H9 (cell line): Measurements from ENCODE around the gene ZNF766. TPM values are rescaled to one million over a fixed set of nuclear protein-coding genes. Genes with fewer than 3 reads are reported as not detected.

Source experiments
- DNase-seq: peaks from one replicate; pipeline ENCODE4 v3.0.0-alpha.2; 2017
- H2AFZ ChIP-seq: one replicate; pipeline ENCODE4 v1.6.1; 2013; ENCODE audit warnings: mild to moderate bottlenecking, low read length, control low read depth, moderate library complexity
- H2AK5ac ChIP-seq: 2 replicates; pipeline ENCODE4 v1.6.1; 2013; ENCODE audit warnings: low read length, control low read depth, mixed read lengths; ENCODE audit not compliant: insufficient read length
- H2BK120ac ChIP-seq: one replicate; pipeline ENCODE4 v1.6.1; 2013; ENCODE audit warnings: low read depth, mild to moderate bottlenecking, low read length, control low read depth, inconsistent platforms; ENCODE audit not compliant: poor library complexity, severe bottlenecking
- H2BK12ac ChIP-seq: 2 replicates; pipeline ENCODE4 v1.6.1; 2013; ENCODE audit warnings: low read length, control low read depth, mixed read lengths, low read depth; ENCODE audit not compliant: insufficient read length
- H2BK15ac ChIP-seq: 2 replicates; pipeline ENCODE4 v1.6.1; 2013; ENCODE audit warnings: low read depth, low read length, control low read depth
- H2BK20ac ChIP-seq: one replicate; pipeline ENCODE4 v1.6.1; 2013; ENCODE audit warnings: low read depth, mild to moderate bottlenecking, low read length, control low read depth, inconsistent platforms; ENCODE audit not compliant: poor library complexity, severe bottlenecking
- H2BK5ac ChIP-seq: 2 replicates; pipeline ENCODE4 v1.6.1; 2013; ENCODE audit warnings: low read length, control low read depth, mixed read lengths; ENCODE audit not compliant: insufficient read length
- H3K14ac ChIP-seq: 2 replicates; pipeline ENCODE4 v1.6.1; 2013; ENCODE audit warnings: low read length, control low read depth; ENCODE audit not compliant: insufficient read depth
- H3K18ac ChIP-seq: 2 replicates; pipeline ENCODE4 v1.6.1; 2013; ENCODE audit warnings: low read depth, mild to moderate bottlenecking, mixed read lengths, low read length, control low read depth; ENCODE audit not compliant: insufficient read length
- H3K23ac ChIP-seq: 2 replicates; pipeline ENCODE4 v1.6.1; 2013; ENCODE audit warnings: low read length, control low read depth, mixed read lengths, low read depth; ENCODE audit not compliant: insufficient read length
- H3K23me2 ChIP-seq: 2 replicates; pipeline ENCODE4 v1.6.1; 2013; ENCODE audit warnings: low read depth, mild to moderate bottlenecking, mixed read lengths, low read length, control low read depth; ENCODE audit not compliant: insufficient read length, poor library complexity, severe bottlenecking
- H3K27ac ChIP-seq: 2 replicates; pipeline ENCODE4 v1.5.1; 2013; ENCODE audit warnings: low read length, control low read depth, mixed read lengths, low read depth; ENCODE audit not compliant: insufficient read length
- H3K27me3 ChIP-seq: 2 replicates; pipeline ENCODE4 v1.6.1; 2013; ENCODE audit warnings: low read length, control low read depth, inconsistent platforms; ENCODE audit not compliant: insufficient read depth
- H3K4ac ChIP-seq: 2 replicates; pipeline ENCODE4 v1.6.1; 2013; ENCODE audit warnings: low read depth, mild to moderate bottlenecking, control low read depth, inconsistent platforms, low read length, moderate library complexity
- H3K4me1 ChIP-seq: 2 replicates; pipeline ENCODE4 v1.6.1; 2013; ENCODE audit warnings: low read length, control low read depth, inconsistent platforms; ENCODE audit not compliant: insufficient read depth
- H3K4me2 ChIP-seq: 2 replicates; pipeline ENCODE4 v1.6.1; 2013; ENCODE audit warnings: low read length, control low read depth, mixed read lengths; ENCODE audit not compliant: insufficient read length, insufficient read depth
- H3K56ac ChIP-seq: 2 replicates; pipeline ENCODE4 v1.6.1; 2013; ENCODE audit warnings: low read depth, mild to moderate bottlenecking, mixed read lengths, low read length, control low read depth; ENCODE audit not compliant: insufficient read length
- H3K79me1 ChIP-seq: 2 replicates; pipeline ENCODE4 v1.6.1; 2013; ENCODE audit warnings: low read depth, mild to moderate bottlenecking, moderate library complexity, low read length, control low read depth, inconsistent platforms; ENCODE audit not compliant: insufficient read depth, poor library complexity, severe bottlenecking
- H3K79me2 ChIP-seq: 2 replicates; pipeline ENCODE4 v1.6.1; 2013; ENCODE audit warnings: low read length, control low read depth, inconsistent platforms; ENCODE audit not compliant: insufficient read depth
- H3K9ac ChIP-seq: 2 replicates; pipeline ENCODE4 v1.6.1; 2013; ENCODE audit warnings: low read length, control low read depth, mixed read lengths; ENCODE audit not compliant: insufficient read length; ENCODE audit errors: extremely low read depth
- H3K9me3 ChIP-seq: one replicate; pipeline ENCODE4 v1.6.1; 2013; ENCODE audit warnings: low read depth, low read length, inconsistent platforms; ENCODE audit not compliant: control insufficient read depth
- H3T11ph ChIP-seq: one replicate; pipeline ENCODE4 v1.6.1; 2013; ENCODE audit warnings: mild to moderate bottlenecking, low read length, control low read depth, inconsistent platforms
- H4K20me1 ChIP-seq: one replicate; pipeline ENCODE4 v1.6.1; 2013; ENCODE audit not compliant: control insufficient read depth, insufficient read length, insufficient read depth
- H4K5ac ChIP-seq: 2 replicates; pipeline ENCODE4 v1.6.1; 2013; ENCODE audit warnings: low read depth, mild to moderate bottlenecking, mixed read lengths, low read length, control low read depth; ENCODE audit not compliant: insufficient read length
- H4K8ac ChIP-seq: replicated peaks from 2 replicates; pipeline ENCODE4 v1.6.1; 2013; ENCODE audit warnings: low read length, control low read depth, mixed read lengths, low read depth; ENCODE audit not compliant: insufficient read length
- H4K91ac ChIP-seq: 2 replicates; pipeline ENCODE4 v1.6.1; 2013; ENCODE audit warnings: low read depth, mild to moderate bottlenecking, moderate library complexity, mixed read lengths, low read length, control low read depth; ENCODE audit not compliant: insufficient read length
- H3K27ac Mint-ChIP-seq, 3 experiments: 2 replicates in 2 of 3; 3 replicates in 1 of 3; pipeline ENCODE4 v1.8.0; 2020 to 2021; ENCODE audit warnings: mixed read lengths in 3 of 3, mild to moderate bottlenecking in 1 of 3, moderate library complexity in 1 of 3
- H3K27me3 Mint-ChIP-seq: 2 replicates; pipeline ENCODE4 v1.8.0; 2021; ENCODE audit warnings: low read depth, mild to moderate bottlenecking, moderate library complexity, mixed read lengths
- H3K36me3 Mint-ChIP-seq, 3 experiments: 2 replicates in 2 of 3; 3 replicates in 1 of 3; pipeline ENCODE4 v1.8.0; 2020 to 2021; ENCODE audit warnings: low read depth in 3 of 3, mixed read lengths in 3 of 3; ENCODE audit not compliant: insufficient read depth in 1 of 3
- H3K4me1 Mint-ChIP-seq, 2 experiments: 2 replicates each; pipeline ENCODE4 v1.8.0; 2020; ENCODE audit warnings: mixed read lengths in 2 of 2
- H3K4me3 Mint-ChIP-seq, 2 experiments: 2 replicates in 1 of 2; 3 replicates in 1 of 2; pipeline ENCODE4 v1.8.0; 2020 to 2021; ENCODE audit warnings: mild to moderate bottlenecking in 2 of 2, mixed read lengths in 2 of 2, moderate library complexity in 1 of 2
- H3K9me3 Mint-ChIP-seq, 2 experiments: 2 replicates in 1 of 2; 3 replicates in 1 of 2; pipeline ENCODE4 v1.8.0; 2020; ENCODE audit warnings: mild to moderate bottlenecking in 2 of 2, mixed read lengths in 2 of 2, moderate library complexity in 1 of 2
- WGBS: extraction: QIAGEN DNeasy Blood & Tissue Kit; methylation state at CpG from one replicate; pipeline ENCODE4 v1.1.7; 2013; ENCODE audit warnings: missing lambda C conversion rate, low lambda C conversion rate, mixed read lengths; ENCODE audit not compliant: insufficient read length; ENCODE audit errors: extremely low coverage; 5-methylcytosine and 5-hydroxymethylcytosine counted together
- microRNA-seq: library from miRNA; unstranded; fragments of <30 nt; microRNA quantifications from one replicate; pipeline ENCODE4, GENCODE V29; 2020; ENCODE audit warnings: borderline microRNAs expressed
- total RNA-seq: library from RNA; stranded (reverse); gene quantifications from 2 replicates; pipeline ENCODE4 v1.2.1, GENCODE V29; 2021
- TF ChIP-seq, protein P1 (sequence below): fragments of 200-600 bp; sonication (generic); conservative IDR thresholded peaks from 3 replicates; pipeline ENCODE4 v1.8.0; 2021; ENCODE audit warnings: antibody characterized with exemption, mild to moderate bottlenecking

Gene ZNF766
- total RNA-seq, 1 experiment from 2014 or later: 33.6 TPM

DNA sequence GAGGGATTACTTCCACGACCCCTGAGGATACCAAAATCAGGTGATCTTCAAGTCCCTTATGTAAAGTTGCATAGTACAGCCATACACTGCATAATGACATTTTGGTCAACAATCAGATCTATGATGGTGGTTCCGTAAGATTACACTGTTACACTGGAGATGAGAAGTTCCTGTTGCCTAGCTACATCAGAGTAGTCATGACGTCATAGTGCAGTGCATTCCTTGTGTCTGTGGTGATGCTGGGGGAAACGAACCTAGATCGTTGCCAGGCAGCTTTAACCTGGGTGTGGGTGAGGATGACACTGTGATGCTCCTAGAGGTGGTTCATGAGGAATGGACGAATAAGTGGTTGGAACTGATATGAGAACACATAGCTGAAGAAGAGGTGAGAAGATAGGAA, 75.8 kb downstream of the ZNF766 start:
- H2BK120ac ChIP-seq: no peak overlapping the region
- H3K14ac ChIP-seq: no peak overlapping the region
- no peaks in the 10 kb centered on the region for H4K20me1 ChIP-seq
- H2BK15ac ChIP-seq: no peak overlapping the region
- H3K4me1 Mint-ChIP-seq: peaks cover 0 to 2% of the 10 kb centered on the region in 2 experiments; a peak in 2 of 4 replicates
- no peak overlapping the region for H4K5ac ChIP-seq
- TF ChIP-seq, protein P1, sequence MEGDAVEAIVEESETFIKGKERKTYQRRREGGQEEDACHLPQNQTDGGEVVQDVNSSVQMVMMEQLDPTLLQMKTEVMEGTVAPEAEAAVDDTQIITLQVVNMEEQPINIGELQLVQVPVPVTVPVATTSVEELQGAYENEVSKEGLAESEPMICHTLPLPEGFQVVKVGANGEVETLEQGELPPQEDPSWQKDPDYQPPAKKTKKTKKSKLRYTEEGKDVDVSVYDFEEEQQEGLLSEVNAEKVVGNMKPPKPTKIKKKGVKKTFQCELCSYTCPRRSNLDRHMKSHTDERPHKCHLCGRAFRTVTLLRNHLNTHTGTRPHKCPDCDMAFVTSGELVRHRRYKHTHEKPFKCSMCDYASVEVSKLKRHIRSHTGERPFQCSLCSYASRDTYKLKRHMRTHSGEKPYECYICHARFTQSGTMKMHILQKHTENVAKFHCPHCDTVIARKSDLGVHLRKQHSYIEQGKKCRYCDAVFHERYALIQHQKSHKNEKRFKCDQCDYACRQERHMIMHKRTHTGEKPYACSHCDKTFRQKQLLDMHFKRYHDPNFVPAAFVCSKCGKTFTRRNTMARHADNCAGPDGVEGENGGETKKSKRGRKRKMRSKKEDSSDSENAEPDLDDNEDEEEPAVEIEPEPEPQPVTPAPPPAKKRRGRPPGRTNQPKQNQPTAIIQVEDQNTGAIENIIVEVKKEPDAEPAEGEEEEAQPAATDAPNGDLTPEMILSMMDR: no peak
- H3K56ac ChIP-seq: no peak overlapping the region
- H3K79me2 ChIP-seq: no peaks in the 10 kb centered on the region
- H3K9me3 Mint-ChIP-seq: peaks cover 3 to 27% of the 10 kb centered on the region in 2 experiments
- H3K4ac ChIP-seq: no peak overlapping the region
- H3K4me2 ChIP-seq: no peak overlapping the region
- no peak overlapping the region for H4K91ac ChIP-seq
- no peak for DNase-seq
- no CpG with 5 or more reads among the region's 6 CpGs for WGBS
- H2AK5ac ChIP-seq: no peak overlapping the region
- H3K27me3 ChIP-seq: no peaks in the 10 kb centered on the region
- H4K8ac ChIP-seq: no peak overlapping the region
- no peak overlapping the region for H2BK5ac ChIP-seq
- no peak overlapping the region for H3T11ph ChIP-seq
- no peak overlapping the region for H3K27ac Mint-ChIP-seq
- H3K4me3 Mint-ChIP-seq: peak overlapping the region in 1 of 2 experiments; percentile 6; a peak in 1 of 5 replicates
- no peaks in the 10 kb centered on the region; the same call in 1 of the 2 replicates for H3K27me3 Mint-ChIP-seq
- H3K23me2 ChIP-seq: no peaks in the 10 kb centered on the region
- H3K79me1 ChIP-seq: no peaks in the 10 kb centered on the region
- no peak overlapping the region for H3K27ac ChIP-seq
- H2BK20ac ChIP-seq: no peak overlapping the region
- no peaks in the 10 kb centered on the region for H3K4me1 ChIP-seq
- H2BK12ac ChIP-seq: no peak overlapping the region
- H3K9me3 ChIP-seq: no peaks in the 10 kb centered on the region
- H3K36me3 Mint-ChIP-seq: peaks cover 25 to 36% (median 33%) of the 10 kb centered on the region in 3 experiments
- H3K9ac ChIP-seq: no peak overlapping the region
- no peak overlapping the region for H3K23ac ChIP-seq
- H2AFZ ChIP-seq: no peak overlapping the region
- H3K18ac ChIP-seq: no peak overlapping the region

Small RNA genes lying within 50 kb of the gene (microRNA-seq; reads per million reads assigned to microRNA genes)
- gene MIR643 (1.5 reads per million, percentile 13 among the genes with 10 or more reads in this experiment), gene MIR6801 (not detected)

Other genes with a start within 250 kb of the ZNF766 start
- gene ZNF614, start 241.2 kb upstream of the ZNF766 start, total RNA-seq: 23.1 and 25.0 TPM in 2 replicates
- gene ZNF432, start 220.7 kb upstream of the ZNF766 start, total RNA-seq: 13.2 and 13.6 TPM in 2 replicates
- gene ZNF841, start 173.8 kb upstream of the ZNF766 start, total RNA-seq: 21.5 and 23.3 TPM in 2 replicates
- 31.3 and 32.0 TPM in 2 replicates for gene ZNF616, start 129.6 kb upstream of the ZNF766 start, total RNA-seq
- gene ZNF836, start 98.0 kb upstream of the ZNF766 start, total RNA-seq: 17.4 and 18.3 TPM in 2 replicates
- 423 and 432 TPM in 2 replicates for gene PPP2R1A, start 79.5 kb upstream of the ZNF766 start, total RNA-seq
- gene ZNF480, start 27.6 kb downstream of the ZNF766 start, total RNA-seq: 39.2 and 42.5 TPM in 2 replicates
- gene ZNF610, start 66.7 kb downstream of the ZNF766 start, total RNA-seq: 5.9 and 6.4 TPM in 2 replicates
- 1.9 and 2.3 TPM in 2 replicates for gene ZNF880, start 100.3 kb downstream of the ZNF766 start, total RNA-seq
- 0.81 TPM in 2 replicates for gene ZNF528, start 128.3 kb downstream of the ZNF766 start, total RNA-seq
- gene ZNF534, start 159.6 kb downstream of the ZNF766 start, total RNA-seq: not detected in 2 replicates
- 5.1 and 5.3 TPM in 2 replicates for gene ZNF578, start 184.0 kb downstream of the ZNF766 start, total RNA-seq